ENCODE data around the gene POLR1A.

Gene POLR1A

DNA sequence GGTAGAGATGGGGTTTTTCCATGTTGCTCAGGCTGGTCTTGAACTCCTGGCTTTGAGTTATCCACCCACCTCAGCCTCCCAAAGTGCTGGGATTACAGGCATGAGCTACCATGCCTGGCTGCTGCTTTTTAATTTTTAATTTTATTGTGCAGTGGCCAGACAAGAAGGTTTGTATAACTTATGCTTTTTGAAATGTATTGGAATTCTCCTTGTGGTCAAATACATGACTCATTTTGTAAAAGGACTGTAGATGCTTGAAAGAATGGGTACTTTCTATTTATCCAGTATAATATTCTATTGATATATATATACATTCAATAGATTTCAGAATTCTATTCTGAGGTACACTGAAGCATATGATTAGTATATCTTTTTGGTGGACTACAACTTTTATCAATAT, 134.3 kb downstream of the POLR1A start:
- no peak for DNase-seq

Data from CD4-positive, alpha-beta T cell treated with Interferon alpha-2 for 1 hour (primary cell).